ENCODE data around the gene TBC1D23. TPM values are rescaled to one million over a fixed set of nuclear protein-coding genes. Genes with fewer than 3 reads are reported as not detected.
"Not testable (repeated sequence)": the region's sequence is repeated elsewhere in the genome, so short reads cannot be mapped to it uniquely, and the experiment has no call there.

The TBC1D23 gene
- total RNA-seq, 1 experiment from 2014 or later = 23.3 TPM

- DNase-seq (ENCODE audit: low spot score) = no peak
Measured at GRCh38 chr3:100299016-100299415, 38.2 kb downstream of the TBC1D23 start.

GRCh38 chr3:100306695-100307094 is 45.9 kb downstream of the TBC1D23 start:
- DNase-seq (ENCODE audit: low spot score) = no peak

- DNase-seq (ENCODE audit: low spot score) = no peak
Measured at GRCh38 chr3:100310355-100310965, 49.7 kb downstream of the TBC1D23 start.

- no peak for DNase-seq (ENCODE audit: low spot score)
Measured at GRCh38 chr3:100311011-100311410, 50.2 kb downstream of the TBC1D23 start.

GRCh38 chr3:100316641-100317069 is 55.9 kb downstream of the TBC1D23 start:
- DNase-seq (ENCODE audit: low spot score) = peak; percentile 47

- DNase-seq (ENCODE audit: low spot score) = no peak
Measured at GRCh38 chr3:100317912-100318311, 57.1 kb downstream of the TBC1D23 start.

GRCh38 chr3:100319951-100320350 is 59.2 kb downstream of the TBC1D23 start:
- DNase-seq (ENCODE audit: low spot score) = no peak

GRCh38 chr3:100324044-100324443 is 63.3 kb downstream of the TBC1D23 start:
- DNase-seq (ENCODE audit: low spot score) = no peak

- no peak for DNase-seq (ENCODE audit: low spot score)
Measured at GRCh38 chr3:100325827-100326226, 65.0 kb downstream of the TBC1D23 start.

- DNase-seq (ENCODE audit: low spot score) = not testable (repeated sequence)
Measured at GRCh38 chr3:100327377-100327776, 66.6 kb downstream of the TBC1D23 start.

GRCh38 chr3:100329800-100330489 is 69.2 kb downstream of the TBC1D23 start:
- no peak for DNase-seq (ENCODE audit: low spot score)

- DNase-seq (ENCODE audit: low spot score) = no peak
Measured at GRCh38 chr3:100330651-100331050, 69.9 kb downstream of the TBC1D23 start.

- no peak for DNase-seq (ENCODE audit: low spot score)
Measured at GRCh38 chr3:100331660-100332059, 70.9 kb downstream of the TBC1D23 start.

- no peak for DNase-seq (ENCODE audit: low spot score)
Measured at GRCh38 chr3:100333051-100333450, 72.3 kb downstream of the TBC1D23 start.

GRCh38 chr3:100333970-100334487 is 73.2 kb downstream of the TBC1D23 start:
- no peak for DNase-seq (ENCODE audit: low spot score)

GRCh38 chr3:100334488-100335351 is 73.9 kb downstream of the TBC1D23 start, which contains the start of gene NIT2:
Gene NIT2 (plus strand): TSS chr3:100334757. CDS start chr3:100334792, 35 bp downstream.
- DNase-seq (ENCODE audit: low spot score) = peak; percentile 73

GRCh38 chr3:100335434-100335833 is 74.6 kb downstream of the TBC1D23 start:
- no peak for DNase-seq (ENCODE audit: low spot score)

GRCh38 chr3:100336229-100336628 is 75.4 kb downstream of the TBC1D23 start:
- DNase-seq (ENCODE audit: low spot score) = not testable (repeated sequence)

GRCh38 chr3:100338911-100339310 is 78.1 kb downstream of the TBC1D23 start:
- DNase-seq (ENCODE audit: low spot score) = no peak

GRCh38 chr3:100339786-100340185 is 79.0 kb downstream of the TBC1D23 start:
- DNase-seq (ENCODE audit: low spot score) = no peak

GRCh38 chr3:100340527-100340926 is 79.7 kb downstream of the TBC1D23 start:
- no peak for DNase-seq (ENCODE audit: low spot score)

- no peak for DNase-seq (ENCODE audit: low spot score)
Measured at GRCh38 chr3:100348727-100349126, 87.9 kb downstream of the TBC1D23 start.
